Measurements from ENCODE around the gene TMEM95.
A peak's percentile ranks its signal among the peaks of the same experiment; 100 is the strongest.

The TMEM95 gene, protein sequence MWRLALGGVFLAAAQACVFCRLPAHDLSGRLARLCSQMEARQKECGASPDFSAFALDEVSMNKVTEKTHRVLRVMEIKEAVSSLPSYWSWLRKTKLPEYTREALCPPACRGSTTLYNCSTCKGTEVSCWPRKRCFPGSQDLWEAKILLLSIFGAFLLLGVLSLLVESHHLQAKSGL

GRCh38 chr17:7355053-7355452, at the start of gene TMEM95:
TMEM95 (plus strand) TSS chr17:7355156; CDS start chr17:7355205, 49 bp downstream.
- no peaks in the 10 kb centered on the region for H3K36me3 ChIP-seq (ENCODE audit: control insufficient read depth, insufficient read depth, low read length, severe bottlenecking)
- peak within 1 kb of the TSS; percentile 100 for H3K9ac ChIP-seq (ENCODE audit: low read length)
- H3K4me1 ChIP-seq (ENCODE audit: control insufficient read depth, insufficient read depth, low read length) = peaks cover 34% of the 10 kb centered on the region
- peak within 1 kb of the TSS; percentile 97 for H3K4me3 ChIP-seq (ENCODE audit: low read length)
- no peaks in the 10 kb centered on the region for H3K27me3 ChIP-seq (replicated peaks; ENCODE audit: control insufficient read depth, insufficient read depth, low read length)
- peak; percentile 49 for DNase-seq (ENCODE audit: low read depth)
- no peaks in the 10 kb centered on the region for H3K9me3 ChIP-seq (ENCODE audit: control insufficient read depth, low read length)

- Histone ChIP-seq H3K36me3 (ENCODE audit: control insufficient read depth, insufficient read depth, low read length, severe bottlenecking) (peaks cover 28% of the 10 kb centered on the region), H3K9ac (ENCODE audit: low read length) (peak within 1 kb of the TSS; percentile 96), H3K4me3 (ENCODE audit: low read length) (peak within 1 kb of the TSS; percentile 94), H3K4me1 (ENCODE audit: control insufficient read depth, insufficient read depth, low read length) (peaks cover 26% of the 10 kb centered on the region), H3K9me3 (ENCODE audit: control insufficient read depth, low read length) (no peaks in the 10 kb centered on the region), H3K27me3 (replicated peaks; ENCODE audit: control insufficient read depth, insufficient read depth, low read length) (no peaks in the 10 kb centered on the region)
- peak; percentile 100 for DNase-seq (ENCODE audit: low read depth)
Observed at GRCh38 chr17:7306911-7307685, 47.9 kb upstream of the TMEM95 start, which contains the start of gene EIF5A. EIF5A (plus strand) TSS chr17:7307628; CDS start chr17:7309636, 2,008 bp downstream.

DNA sequence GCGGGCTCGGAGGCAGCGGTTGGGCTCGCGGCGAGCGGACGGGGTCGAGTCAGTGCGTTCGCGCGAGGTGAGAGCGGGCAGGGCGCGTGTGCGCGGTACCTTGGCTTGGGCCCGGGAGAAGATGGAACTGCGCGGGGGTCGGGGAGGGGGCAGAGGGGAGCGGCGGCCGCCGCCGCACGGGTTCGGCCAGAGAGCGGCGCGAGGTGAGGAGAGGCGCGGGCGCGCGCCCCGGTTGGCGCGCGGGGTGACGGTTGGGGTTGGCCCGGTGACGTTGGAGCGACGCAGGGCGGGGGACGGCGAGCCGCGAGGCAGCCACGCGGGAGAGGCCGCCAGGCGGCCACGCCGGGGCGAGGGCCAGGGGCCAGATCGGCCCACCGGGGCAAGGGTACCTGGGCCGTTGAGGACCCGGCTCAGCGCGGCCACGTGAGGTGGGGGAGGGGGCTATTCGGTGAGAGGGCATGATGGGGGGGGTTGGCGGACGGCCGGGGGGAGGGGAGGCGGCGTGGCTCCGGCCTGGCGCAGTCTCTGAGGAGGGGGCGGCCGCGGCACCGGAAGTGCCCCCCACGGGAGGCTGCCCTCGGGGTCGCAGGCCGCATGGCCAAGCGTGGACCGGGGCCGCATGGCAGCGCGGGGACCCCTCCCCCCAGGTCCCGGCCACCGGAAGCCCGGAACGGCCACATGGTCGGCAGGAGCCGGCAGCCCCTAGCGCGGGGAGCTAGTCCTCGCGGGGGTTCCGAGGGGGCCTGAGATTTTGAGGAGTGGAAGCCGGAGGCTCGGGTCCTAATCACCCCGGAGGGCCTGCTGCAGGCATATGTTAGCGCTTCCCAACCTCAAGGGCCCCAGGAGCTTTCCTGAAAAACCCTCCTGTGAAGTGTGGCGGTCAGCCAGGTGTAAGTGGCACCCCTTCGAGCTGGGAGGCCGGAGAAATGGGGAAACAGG, 47.0 kb upstream of the TMEM95 start:
- peak overlapping the region; percentile 94 for H3K4me3 ChIP-seq (ENCODE audit: low read length)
- peaks cover 33% of the 10 kb centered on the region for H3K4me1 ChIP-seq (ENCODE audit: control insufficient read depth, insufficient read depth, low read length)
- no peaks in the 10 kb centered on the region for H3K9me3 ChIP-seq (ENCODE audit: control insufficient read depth, low read length)
- peaks cover 36% of the 10 kb centered on the region for H3K36me3 ChIP-seq (ENCODE audit: control insufficient read depth, insufficient read depth, low read length, severe bottlenecking)
- H3K9ac ChIP-seq (ENCODE audit: low read length) = peak overlapping the region; percentile 96
- no peaks in the 10 kb centered on the region for H3K27me3 ChIP-seq (replicated peaks; ENCODE audit: control insufficient read depth, insufficient read depth, low read length)
- peak; percentile 68 for DNase-seq (ENCODE audit: low read depth)

DNA sequence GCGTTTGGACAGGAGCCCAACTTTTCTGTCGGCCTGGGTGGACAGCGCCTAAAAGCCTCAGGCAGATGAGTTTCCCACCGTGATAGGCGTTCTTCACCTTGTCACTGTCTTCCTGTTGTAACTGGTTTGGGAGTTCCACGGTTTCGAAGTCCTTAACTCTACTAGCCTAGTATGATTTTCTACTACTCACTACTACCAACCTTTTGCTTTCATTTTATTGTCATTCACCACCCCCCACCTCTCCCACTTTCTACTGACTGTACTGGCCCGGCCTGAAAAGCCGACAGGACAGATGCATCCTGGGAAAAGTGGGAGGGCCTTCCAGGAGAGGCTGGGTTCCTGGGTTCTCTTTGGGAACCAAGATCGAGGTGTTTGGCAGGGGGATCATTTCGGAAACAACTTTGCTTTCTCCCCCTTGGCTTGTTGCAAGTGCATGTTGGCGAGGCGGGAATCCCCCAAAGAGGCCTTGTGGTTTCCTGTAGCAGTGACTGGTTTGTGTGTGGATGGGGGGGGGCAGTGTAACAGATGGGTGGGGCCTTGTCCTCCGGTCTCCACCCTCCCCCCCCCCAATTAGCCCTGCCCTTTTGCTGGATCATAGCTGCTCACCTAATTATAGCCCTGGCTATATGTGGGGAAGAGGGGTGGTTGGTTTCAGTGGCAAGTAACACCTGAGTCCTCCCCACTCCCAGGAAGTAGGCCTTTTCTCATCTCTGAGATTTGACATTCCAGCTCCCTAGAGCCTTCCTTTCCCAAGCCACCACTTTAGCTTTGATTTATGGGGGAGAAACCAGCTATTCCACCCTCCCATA, 46.1 kb upstream of the TMEM95 start:
- H3K27me3 ChIP-seq (replicated peaks; ENCODE audit: control insufficient read depth, insufficient read depth, low read length) = no peaks in the 10 kb centered on the region
- peak overlapping the region; percentile 96 for H3K9ac ChIP-seq (ENCODE audit: low read length)
- H3K4me1 ChIP-seq (ENCODE audit: control insufficient read depth, insufficient read depth, low read length) = peaks cover 42% of the 10 kb centered on the region
- peaks cover 45% of the 10 kb centered on the region for H3K36me3 ChIP-seq (ENCODE audit: control insufficient read depth, insufficient read depth, low read length, severe bottlenecking)
- H3K9me3 ChIP-seq (ENCODE audit: control insufficient read depth, low read length) = no peaks in the 10 kb centered on the region
- peak; percentile 94 for DNase-seq (ENCODE audit: low read depth)
- peak overlapping the region; percentile 94 for H3K4me3 ChIP-seq (ENCODE audit: low read length)

DNA sequence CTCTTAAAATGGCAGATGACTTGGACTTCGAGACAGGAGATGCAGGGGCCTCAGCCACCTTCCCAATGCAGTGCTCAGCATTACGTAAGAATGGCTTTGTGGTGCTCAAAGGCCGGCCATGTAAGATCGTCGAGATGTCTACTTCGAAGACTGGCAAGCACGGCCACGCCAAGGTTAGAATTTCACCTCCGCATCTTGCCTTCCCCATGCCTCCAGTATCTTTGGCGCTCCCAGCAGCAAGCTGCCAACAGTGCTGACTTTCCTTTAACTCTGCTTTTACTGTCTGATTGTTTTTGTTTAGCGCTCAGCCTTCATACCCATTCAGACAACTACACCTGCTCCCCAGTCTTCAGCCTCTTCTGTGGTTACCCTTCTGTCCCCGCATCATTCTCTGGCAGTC, 45.3 kb upstream of the TMEM95 start:
- H3K4me3 ChIP-seq (ENCODE audit: low read length) = peak overlapping the region; percentile 94
- H3K36me3 ChIP-seq (ENCODE audit: control insufficient read depth, insufficient read depth, low read length, severe bottlenecking) = peaks cover 48% of the 10 kb centered on the region
- H3K27me3 ChIP-seq (replicated peaks; ENCODE audit: control insufficient read depth, insufficient read depth, low read length) = no peaks in the 10 kb centered on the region
- no peaks in the 10 kb centered on the region for H3K9me3 ChIP-seq (ENCODE audit: control insufficient read depth, low read length)
- H3K9ac ChIP-seq (ENCODE audit: low read length) = peak overlapping the region; percentile 96
- H3K4me1 ChIP-seq (ENCODE audit: control insufficient read depth, insufficient read depth, low read length) = peaks cover 49% of the 10 kb centered on the region
- no peak for DNase-seq (ENCODE audit: low read depth)

GRCh38 chr17:7311110-7311705, 43.7 kb upstream of the TMEM95 start:
- no peaks in the 10 kb centered on the region for H3K27me3 ChIP-seq (replicated peaks; ENCODE audit: control insufficient read depth, insufficient read depth, low read length)
- DNase-seq (ENCODE audit: low read depth) = no peak
- H3K9me3 ChIP-seq (ENCODE audit: control insufficient read depth, low read length) = no peaks in the 10 kb centered on the region
- peaks cover 56% of the 10 kb centered on the region for H3K4me1 ChIP-seq (ENCODE audit: control insufficient read depth, insufficient read depth, low read length)
- no peak overlapping the region for H3K4me3 ChIP-seq (ENCODE audit: low read length)
- peaks cover 53% of the 10 kb centered on the region for H3K36me3 ChIP-seq (ENCODE audit: control insufficient read depth, insufficient read depth, low read length, severe bottlenecking)
- H3K9ac ChIP-seq (ENCODE audit: low read length) = peak overlapping the region; percentile 47

DNA sequence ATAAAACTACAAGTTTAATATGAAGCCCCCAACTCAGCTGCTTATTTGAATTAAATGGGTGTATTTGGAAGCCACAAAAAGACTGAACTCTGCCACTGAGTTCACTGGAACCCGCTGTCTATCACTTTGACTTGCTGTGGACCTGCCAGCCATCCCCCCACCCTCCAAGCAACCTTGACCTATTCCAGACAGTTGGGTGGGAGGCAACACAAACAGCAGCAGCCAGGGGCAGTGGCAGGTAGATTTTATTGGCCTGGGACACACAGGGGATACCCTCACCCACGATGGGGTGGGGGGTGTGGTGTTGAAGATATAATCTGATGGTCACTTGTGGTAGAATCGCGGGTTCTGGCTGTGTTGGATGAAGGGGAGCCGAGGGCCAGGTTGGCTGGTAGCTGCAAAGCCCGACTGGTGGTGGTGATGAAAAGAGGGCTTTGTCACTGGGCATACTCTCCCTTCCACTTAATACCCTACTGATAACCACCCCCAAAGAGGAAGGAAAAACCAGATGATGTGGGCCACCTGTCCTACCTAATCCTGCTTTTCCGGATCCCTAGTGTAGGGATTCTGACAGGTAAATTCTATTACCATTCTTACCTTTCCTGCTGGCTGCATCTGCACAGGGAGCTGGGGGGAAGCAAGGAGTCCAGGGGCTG, 42.4 kb upstream of the TMEM95 start:
- no peaks in the 10 kb centered on the region for H3K9me3 ChIP-seq (ENCODE audit: control insufficient read depth, low read length)
- H3K4me3 ChIP-seq (ENCODE audit: low read length) = no peak overlapping the region
- DNase-seq (ENCODE audit: low read depth) = no peak
- H3K36me3 ChIP-seq (ENCODE audit: control insufficient read depth, insufficient read depth, low read length, severe bottlenecking) = peaks cover 59% of the 10 kb centered on the region
- H3K9ac ChIP-seq (ENCODE audit: low read length) = no peak overlapping the region
- peaks cover 56% of the 10 kb centered on the region for H3K4me1 ChIP-seq (ENCODE audit: control insufficient read depth, insufficient read depth, low read length)
- H3K27me3 ChIP-seq (replicated peaks; ENCODE audit: control insufficient read depth, insufficient read depth, low read length) = no peaks in the 10 kb centered on the region

- peaks cover 56% of the 10 kb centered on the region for H3K4me1 ChIP-seq (ENCODE audit: control insufficient read depth, insufficient read depth, low read length)
- H3K9me3 ChIP-seq (ENCODE audit: control insufficient read depth, low read length) = no peaks in the 10 kb centered on the region
- DNase-seq (ENCODE audit: low read depth) = no peak
- H3K27me3 ChIP-seq (replicated peaks; ENCODE audit: control insufficient read depth, insufficient read depth, low read length) = no peaks in the 10 kb centered on the region
- peak overlapping the region; percentile 90 for H3K4me3 ChIP-seq (ENCODE audit: low read length)
- peak overlapping the region; percentile 91 for H3K9ac ChIP-seq (ENCODE audit: low read length)
- peaks cover 66% of the 10 kb centered on the region for H3K36me3 ChIP-seq (ENCODE audit: control insufficient read depth, insufficient read depth, low read length, severe bottlenecking)
Observed at GRCh38 chr17:7313088-7313889, 41.7 kb upstream of the TMEM95 start.

DNA sequence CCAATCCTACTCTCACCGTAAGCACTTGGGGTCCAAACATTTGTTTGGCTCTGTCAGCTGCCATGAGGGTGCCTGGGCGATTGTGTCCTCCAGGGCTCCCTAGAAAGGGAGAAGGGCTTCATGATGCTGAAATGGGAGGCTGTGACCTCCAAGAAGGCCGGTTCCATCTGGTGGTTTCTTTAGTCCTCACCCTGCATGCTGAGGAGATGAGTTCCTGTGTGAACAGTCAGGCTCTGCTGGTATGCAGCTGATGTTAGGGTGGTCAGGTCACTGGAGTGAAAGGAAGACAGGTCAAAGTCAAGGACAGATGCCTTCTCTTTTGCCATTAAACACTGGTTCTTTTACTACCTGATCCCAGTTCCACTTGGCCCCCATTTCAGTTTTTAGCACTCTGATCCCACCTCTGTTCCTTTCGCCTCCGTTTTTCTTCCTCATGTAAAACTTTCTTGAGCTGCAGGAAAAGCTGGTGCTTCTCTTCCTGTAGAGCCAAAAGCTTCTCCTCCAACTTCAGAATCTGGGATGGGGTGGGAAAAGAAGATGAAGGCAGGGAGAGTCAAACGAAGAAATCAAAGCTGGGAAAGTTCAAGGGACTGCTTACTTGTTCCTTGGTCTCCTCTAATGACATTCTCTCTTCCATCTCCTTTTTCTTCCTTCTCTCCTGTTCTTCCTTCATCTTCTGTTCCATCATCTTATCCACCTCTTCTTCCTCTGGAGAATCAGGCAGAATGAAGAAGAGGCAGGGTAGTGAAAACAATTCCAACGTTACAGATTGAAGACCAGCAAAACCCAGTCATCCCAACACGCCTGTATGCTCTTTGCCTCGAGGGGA, 40.9 kb upstream of the TMEM95 start:
- Histone ChIP-seq H3K4me1 (ENCODE audit: control insufficient read depth, insufficient read depth, low read length) (peaks cover 55% of the 10 kb centered on the region), H3K36me3 (ENCODE audit: control insufficient read depth, insufficient read depth, low read length, severe bottlenecking) (peaks cover 74% of the 10 kb centered on the region)
- DNase-seq (ENCODE audit: low read depth) = no peak

More for the DNA sequence above, 40.9 kb upstream of the TMEM95 start:
- peak overlapping the region; percentile 91 for H3K9ac ChIP-seq (ENCODE audit: low read length)
- no peaks in the 10 kb centered on the region for H3K27me3 ChIP-seq (replicated peaks; ENCODE audit: control insufficient read depth, insufficient read depth, low read length)
- peak overlapping the region; percentile 90 for H3K4me3 ChIP-seq (ENCODE audit: low read length)
- H3K9me3 ChIP-seq (ENCODE audit: control insufficient read depth, low read length) = no peaks in the 10 kb centered on the region

All from adipocyte (in vitro differentiated cells).